Mucosa of descending colon (tissue), 3 donors: Measurements from ENCODE around the gene ICE1. TPM values are rescaled to one million over a fixed set of nuclear protein-coding genes. Genes with fewer than 3 reads are reported as not detected.

Experiments used
- ATAC-seq: fragments of 200-7000 bp; cut with Tn5 transposase; one replicate; pipeline ENCODE4 v1.9.1; 2020; ENCODE audit warnings: mild to moderate bottlenecking, moderate library complexity
- DNase-seq, 3 donors: peaks; one replicate each; pipeline ENCODE4 v3.0.0-alpha.2; 2020
- H3K36me3 ChIP-seq: fragments of 200-600 bp; one replicate; pipeline ENCODE4 v1.8.0; 2021; ENCODE audit warnings: low read depth, mild to moderate bottlenecking
- H3K4me1 ChIP-seq: fragments of 200-600 bp; one replicate; pipeline ENCODE4 v1.8.0; 2021; ENCODE audit warnings: low read depth, mild to moderate bottlenecking
- H3K4me3 ChIP-seq: fragments of 200-600 bp; one replicate; pipeline ENCODE4 v1.8.0; 2021; ENCODE audit warnings: mild to moderate bottlenecking
- H3K9me3 ChIP-seq: fragments of 200-600 bp; one replicate; pipeline ENCODE4 v1.8.0; 2021; ENCODE audit warnings: mild to moderate bottlenecking
- intact Hi-C, 2 donors: fragments of 100-400 bp; cut with DNase I in 1 of 2; cut with micrococcal nuclease in 1 of 2; formaldehyde crosslinking; loops; one replicate each; pipeline versions ENCODE4 v1.11.0 to v1.11.1; 2022; cut with DNase I, micrococcal nuclease
- total RNA-seq, 3 donors: library from RNA; stranded (reverse); fragmentation: NEBNext Ultra II Directional in 2 of 3; extraction: Animal tissue kit (Norgen Biotek cat#: 25700) in 2 of 3; gene quantifications; one replicate each; pipeline versions ENCODE4 v1.2.1 to v1.2.4, GENCODE V29; 2021 to 2023
- TF ChIP-seq, protein P1 (sequence below): fragments of 200-600 bp; IDR thresholded peaks from one replicate; pipeline ENCODE4 v1.8.0; 2022; ENCODE audit warnings: antibody characterized with exemption, mild to moderate bottlenecking
- donor health status: DM: no; HTN: no; CAD: no; lungs with moderate emphysema.
- donor health status: DM: no; HTN: no; CAD: no.
- donor health status: DM: no; HTN: yes; CAD: no.

Gene ICE1
- total RNA-seq, 3 donors from 2014 or later = 16.9 to 30.7 (median 18.1) TPM

DNA sequence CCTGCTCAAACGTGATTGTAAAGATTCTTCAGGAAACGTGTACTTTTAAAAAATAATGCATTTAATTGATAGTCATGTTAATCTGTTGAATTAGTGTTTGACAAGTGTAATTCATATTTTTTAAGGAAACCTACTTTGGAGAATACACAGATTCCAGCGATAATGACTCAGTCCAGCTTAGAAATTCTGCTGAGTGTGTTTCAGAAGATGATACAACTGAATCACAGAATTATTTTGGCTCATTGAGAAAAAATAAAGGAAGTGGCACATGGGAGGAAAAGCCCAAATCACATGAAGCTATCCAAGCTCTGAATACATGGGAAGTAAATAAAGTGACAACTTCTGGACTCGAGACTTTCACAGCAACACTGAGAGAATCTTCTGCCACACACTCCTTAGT lies 37.8 kb downstream of the ICE1 start:
- H3K4me3 ChIP-seq = no peak overlapping the region
- H3K36me3 ChIP-seq = peaks cover 4% of the 10 kb centered on the region
- no peaks in the 10 kb centered on the region for H3K9me3 ChIP-seq
- TF ChIP-seq, protein P1, sequence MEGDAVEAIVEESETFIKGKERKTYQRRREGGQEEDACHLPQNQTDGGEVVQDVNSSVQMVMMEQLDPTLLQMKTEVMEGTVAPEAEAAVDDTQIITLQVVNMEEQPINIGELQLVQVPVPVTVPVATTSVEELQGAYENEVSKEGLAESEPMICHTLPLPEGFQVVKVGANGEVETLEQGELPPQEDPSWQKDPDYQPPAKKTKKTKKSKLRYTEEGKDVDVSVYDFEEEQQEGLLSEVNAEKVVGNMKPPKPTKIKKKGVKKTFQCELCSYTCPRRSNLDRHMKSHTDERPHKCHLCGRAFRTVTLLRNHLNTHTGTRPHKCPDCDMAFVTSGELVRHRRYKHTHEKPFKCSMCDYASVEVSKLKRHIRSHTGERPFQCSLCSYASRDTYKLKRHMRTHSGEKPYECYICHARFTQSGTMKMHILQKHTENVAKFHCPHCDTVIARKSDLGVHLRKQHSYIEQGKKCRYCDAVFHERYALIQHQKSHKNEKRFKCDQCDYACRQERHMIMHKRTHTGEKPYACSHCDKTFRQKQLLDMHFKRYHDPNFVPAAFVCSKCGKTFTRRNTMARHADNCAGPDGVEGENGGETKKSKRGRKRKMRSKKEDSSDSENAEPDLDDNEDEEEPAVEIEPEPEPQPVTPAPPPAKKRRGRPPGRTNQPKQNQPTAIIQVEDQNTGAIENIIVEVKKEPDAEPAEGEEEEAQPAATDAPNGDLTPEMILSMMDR = no peak
- DNase-seq = no peak
- no peak for ATAC-seq
- H3K4me1 ChIP-seq = no peaks in the 10 kb centered on the region
- intact Hi-C loops = no loop called here

DNA sequence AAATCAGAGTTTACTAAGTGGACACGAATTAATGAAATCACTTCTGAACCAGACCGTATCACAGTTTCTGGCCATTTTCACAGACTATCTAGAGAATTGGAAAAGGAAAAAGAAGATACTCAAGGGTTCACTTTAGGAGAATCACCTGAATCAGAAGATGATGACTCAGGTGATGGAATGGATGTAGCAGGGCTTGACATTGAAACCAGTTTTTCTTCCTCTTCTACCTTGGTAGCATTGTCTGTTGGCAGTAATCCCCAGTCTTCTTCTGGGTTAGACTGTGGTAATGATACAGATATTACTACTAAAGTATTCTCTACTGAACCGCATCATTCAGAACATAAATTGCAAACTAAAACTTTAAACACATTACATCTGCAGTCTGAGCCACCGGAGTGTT lies 38.5 kb downstream of the ICE1 start:
- intact Hi-C loops = no loop called here
- DNase-seq (no peak), ATAC-seq (no peak)
- peaks cover 4% of the 10 kb centered on the region for H3K36me3 ChIP-seq
- TF ChIP-seq, protein P1 = no peak
- H3K9me3 ChIP-seq = no peaks in the 10 kb centered on the region
- H3K4me1 ChIP-seq = no peaks in the 10 kb centered on the region
- H3K4me3 ChIP-seq = no peak overlapping the region

DNA sequence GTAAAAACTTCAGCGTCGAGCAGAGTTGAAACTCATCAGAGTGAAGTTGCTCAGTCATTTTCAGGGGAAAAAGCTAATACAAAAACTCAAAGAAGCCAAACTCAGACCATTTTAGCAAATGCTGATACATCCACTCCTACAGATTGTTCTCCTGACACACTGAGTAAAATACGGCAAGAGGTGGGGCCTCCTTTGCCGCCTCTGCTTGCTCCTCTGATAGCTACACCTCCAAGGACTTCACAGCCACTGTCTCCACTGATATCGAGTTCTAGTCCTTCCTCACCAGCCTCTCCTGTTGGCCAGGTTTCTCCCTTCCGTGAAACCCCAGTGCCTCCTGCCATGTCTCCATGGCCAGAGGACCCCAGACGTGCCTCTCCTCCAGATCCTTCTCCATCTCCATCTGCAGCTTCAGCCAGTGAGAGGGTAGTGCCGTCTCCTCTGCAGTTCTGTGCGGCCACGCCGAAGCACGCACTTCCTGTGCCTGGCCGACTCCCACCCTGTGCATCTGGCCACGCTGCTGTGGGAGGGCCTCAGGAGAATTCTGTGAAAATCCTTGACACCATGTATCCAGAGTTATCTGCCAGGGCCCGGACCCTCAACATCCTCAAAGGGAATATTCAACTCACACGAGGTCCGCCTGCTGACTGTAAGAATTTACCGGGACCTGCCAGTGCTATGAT lies 41.7 kb downstream of the ICE1 start:
- TF ChIP-seq, protein P1 = no peak
- intact Hi-C loops = no loop called here
- ATAC-seq (no peak), DNase-seq (no peak)
- H3K36me3 ChIP-seq = peaks cover 4% of the 10 kb centered on the region
- no peaks in the 10 kb centered on the region for H3K9me3 ChIP-seq
- no peaks in the 10 kb centered on the region for H3K4me1 ChIP-seq
- H3K4me3 ChIP-seq = no peak overlapping the region

DNA sequence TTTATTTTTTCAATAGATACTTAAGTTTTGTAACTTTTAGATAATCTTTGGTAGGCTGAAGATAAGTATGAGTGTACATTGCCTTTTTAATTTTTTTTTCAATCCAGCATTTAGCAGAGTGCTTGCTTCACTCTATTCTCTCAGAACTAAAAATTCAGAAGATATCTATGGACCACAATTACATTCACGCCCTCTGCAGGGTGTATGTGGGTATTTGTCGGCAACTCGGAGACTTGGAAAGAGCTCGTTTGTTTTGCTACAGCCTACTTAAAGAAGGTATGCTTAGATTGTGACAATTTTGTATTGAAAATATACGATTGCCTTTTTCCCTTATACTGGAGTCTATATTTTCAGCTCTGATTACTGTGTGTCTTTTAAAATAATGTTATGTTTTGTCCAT lies 43.8 kb downstream of the ICE1 start:
- intact Hi-C loops = no loop called here
- Histone ChIP-seq H3K36me3 (no peaks in the 10 kb centered on the region), H3K4me1 (no peaks in the 10 kb centered on the region), H3K9me3 (no peaks in the 10 kb centered on the region), H3K4me3 (no peak overlapping the region)
- DNase-seq = no peak
- TF ChIP-seq, protein P1 = no peak
- no peak for ATAC-seq

DNA sequence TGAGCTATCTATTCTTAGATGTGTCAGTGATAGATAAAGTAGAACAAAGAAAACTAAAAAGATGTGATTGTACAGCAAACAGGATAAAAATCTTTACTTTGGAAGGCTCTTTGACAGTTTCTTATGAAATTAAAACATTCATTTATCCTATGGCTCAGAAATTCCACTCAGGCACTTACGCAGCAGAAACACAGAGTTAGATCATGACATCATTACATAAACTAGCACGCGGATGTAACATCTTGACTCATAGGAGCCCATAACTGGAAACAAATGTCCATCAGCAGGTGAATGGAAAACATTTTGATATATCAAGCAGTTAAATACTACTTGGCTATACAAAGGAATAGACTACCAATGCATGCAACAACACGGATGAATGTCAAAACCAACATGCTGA lies 45.3 kb downstream of the ICE1 start:
- Histone ChIP-seq H3K4me1 (no peaks in the 10 kb centered on the region), H3K4me3 (no peak overlapping the region), H3K9me3 (no peaks in the 10 kb centered on the region), H3K36me3 (no peaks in the 10 kb centered on the region)
- TF ChIP-seq, protein P1 = no peak
- DNase-seq (no peak), ATAC-seq (no peak)
- intact Hi-C loops = no loop called here

DNA sequence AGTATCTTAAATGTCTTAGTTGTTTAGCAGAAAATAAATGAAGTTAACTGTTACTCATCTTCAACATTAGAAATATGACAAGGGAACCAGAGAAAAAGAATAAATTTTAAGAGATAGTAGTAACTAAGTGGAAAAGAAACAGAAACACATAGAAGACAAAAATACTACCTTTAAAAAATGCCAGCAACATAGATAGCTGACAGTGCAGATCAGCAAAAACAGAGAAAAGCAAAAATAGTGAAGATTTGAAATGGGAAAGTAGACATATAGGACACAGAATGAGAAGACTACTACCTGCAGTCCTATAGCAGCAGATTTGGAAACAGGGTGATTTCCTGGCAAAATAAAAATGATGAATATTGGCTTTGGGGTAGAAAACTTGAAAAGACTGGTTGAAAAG lies 48.5 kb downstream of the ICE1 start:
- DNase-seq (no peak), ATAC-seq (no peak)
- H3K9me3 ChIP-seq = no peaks in the 10 kb centered on the region
- intact Hi-C loops = no loop called here
- TF ChIP-seq, protein P1 = no peak
- H3K4me3 ChIP-seq = no peak overlapping the region
- no peaks in the 10 kb centered on the region for H3K4me1 ChIP-seq
- no peaks in the 10 kb centered on the region for H3K36me3 ChIP-seq
